SK-N-SH (cell line): ENCODE results near the gene SEC61B. TPM values are rescaled to one million over a fixed set of nuclear protein-coding genes. Genes with fewer than 3 reads are reported as not detected.

Experiments
- CTCF ChIA-PET: fragments of 300-600, 350-600 bp; formaldehyde crosslinking; extraction: SDS; loops from one replicate; lab custom pipeline; 2021; lab: Yijun Ruan, JAX
- POLR2A ChIA-PET: fragments of 350-600 bp; sonication (Branson Sonifier 250); formaldehyde crosslinking; extraction: SDS; loops from one replicate; lab custom pipeline; 2020; ENCODE audit warnings: antibody characterized with exemption, inconsistent platforms; lab: Yijun Ruan, JAX
- DNase-seq: peaks from one replicate; pipeline ENCODE4 v3.0.0; 2012
- H2AFZ ChIP-seq: fragments of 200-600 bp; sonication (generic); 2 replicates; pipeline ENCODE4 v1.8.1; 2016; ENCODE audit warnings: antibody characterized with exemption, mild to moderate bottlenecking, low read depth
- H3F3A ChIP-seq: fragments of 200-600 bp; sonication (generic); replicated peaks from 2 replicates; pipeline ENCODE3; 2016; ENCODE audit warnings: antibody characterized with exemption, mild to moderate bottlenecking; ENCODE audit not compliant: insufficient read depth
- H3K27ac ChIP-seq, 2 experiments: fragments of 200-500 bp in 1 of 2; fragments of 200-600 bp in 1 of 2; sonication (Bioruptor generic) in 1 of 2; sonication (generic), shearing (Covaris generic) in 1 of 2; 2 replicates each; pipeline versions ENCODE4 v1.5.1 to v1.6.1; 2014 to 2016; ENCODE audit warnings: low read depth in 2 of 2, inconsistent platforms in 1 of 2, low read length in 1 of 2, mild to moderate bottlenecking in 1 of 2, mixed read lengths in 1 of 2
- H3K27me3 ChIP-seq: fragments of 200-600 bp; sonication (generic), shearing (Covaris generic); 2 replicates; pipeline ENCODE4 v1.6.1; 2016; ENCODE audit warnings: mixed run types; ENCODE audit not compliant: insufficient read depth
- H3K36me3 ChIP-seq, 2 experiments: fragments of 200-500 bp in 1 of 2; fragments of 200-600 bp in 1 of 2; sonication (Bioruptor generic) in 1 of 2; sonication (generic) in 1 of 2; replicated peaks in 1 of 2; 2 replicates each; pipeline versions ENCODE3 to v1.5.1; 2014 to 2016; ENCODE audit warnings: low read length in 1 of 2, mild to moderate bottlenecking in 1 of 2; ENCODE audit not compliant: insufficient read depth in 2 of 2, control insufficient read depth in 1 of 2
- H3K4me1 ChIP-seq, 2 experiments: fragments of 200-500 bp in 1 of 2; fragments of 200-600 bp in 1 of 2; sonication (Bioruptor generic) in 1 of 2; sonication (generic), shearing (Covaris generic) in 1 of 2; 2 replicates each; pipeline versions ENCODE4 v1.5.1 to v1.6.1; 2014 to 2016; ENCODE audit warnings: low read depth in 1 of 2, low read length in 1 of 2, mixed run types in 1 of 2; ENCODE audit not compliant: insufficient read depth in 2 of 2, control insufficient read depth in 1 of 2
- H3K4me2 ChIP-seq: fragments of 200-600 bp; sonication (generic), shearing (Covaris generic); 2 replicates; pipeline ENCODE4 v1.6.1; 2017; ENCODE audit warnings: mixed run types
- H3K4me3 ChIP-seq, 2 experiments: fragments of 200-500 bp in 1 of 2; fragments of 200-600 bp in 1 of 2; sonication (Bioruptor generic) in 1 of 2; sonication (generic), shearing (Covaris generic) in 1 of 2; 2 replicates each; pipeline versions ENCODE4 v1.5.1 to v1.8.1; 2014 to 2016; ENCODE audit warnings: low read depth in 2 of 2, inconsistent platforms in 1 of 2, low read length in 1 of 2, mild to moderate bottlenecking in 1 of 2, mixed read lengths in 1 of 2, moderate library complexity in 1 of 2
- H3K79me2 ChIP-seq: fragments of 200-600 bp; sonication (generic); 2 replicates; pipeline ENCODE4 v1.8.1; 2017; ENCODE audit warnings: mild to moderate bottlenecking; ENCODE audit not compliant: insufficient read depth
- H3K9ac ChIP-seq: fragments of 200-600 bp; sonication (generic); 2 replicates; pipeline ENCODE4 v1.6.1; 2017; ENCODE audit warnings: mixed run types
- H3K9me2 ChIP-seq: fragments of 200-600 bp; sonication (generic); 2 replicates; pipeline ENCODE4 v1.6.1; 2017; ENCODE audit warnings: mixed run types
- H3K9me3 ChIP-seq: fragments of 200-600 bp; sonication (generic); 2 replicates; pipeline ENCODE4 v1.6.1; 2017; ENCODE audit warnings: mixed run types, mild to moderate bottlenecking, moderate library complexity
- H4K20me1 ChIP-seq: fragments of 200-600 bp; sonication (generic); 2 replicates; pipeline ENCODE4 v1.6.1; 2017; ENCODE audit warnings: mild to moderate bottlenecking, mixed run types; ENCODE audit not compliant: insufficient read depth
- CHD2 ChIP-seq: fragments of 150-350 bp; IDR thresholded peaks from 2 replicates; pipeline ENCODE4 v1.6.1; 2018; ENCODE audit warnings: low read length; ENCODE audit not compliant: partially characterized antibody
- CTCF ChIP-seq: fragments of 200-600 bp; sonication (generic); IDR thresholded peaks from 2 replicates; pipeline ENCODE4 v1.6.1; 2017; ENCODE audit warnings: antibody characterized with exemption, mild to moderate bottlenecking, moderate library complexity
- ELF1 ChIP-seq: IDR thresholded peaks from 2 replicates; pipeline ENCODE4 v1.4.0; 2012
- EZH2phosphoT487 ChIP-seq: fragments of 200-600 bp; sonication (generic); IDR thresholded peaks from 2 replicates; pipeline ENCODE4 v1.6.1; 2017; ENCODE audit warnings: low read depth, mixed run types, mild to moderate bottlenecking, antibody characterized with exemption, moderate library complexity, borderline replicate concordance
- FOSL2 ChIP-seq: IDR thresholded peaks from 2 replicates; pipeline ENCODE4 v1.4.0; 2012; ENCODE audit warnings: low read depth, mild to moderate bottlenecking, moderate library complexity, borderline replicate concordance
- FOXJ3 ChIP-seq: sonication (generic); formaldehyde crosslinking; IDR thresholded peaks from 2 replicates; pipeline ENCODE4 v1.5.1; 2020; ENCODE audit warnings: mild to moderate bottlenecking, missing genetic modification reagents
- FOXM1 ChIP-seq: IDR thresholded peaks from 2 replicates; pipeline ENCODE4 v1.4.0; 2012; ENCODE audit warnings: low read depth, mild to moderate bottlenecking
- GABPA ChIP-seq: IDR thresholded peaks from 2 replicates; pipeline ENCODE4 v1.4.0; 2012; ENCODE audit warnings: low read depth, mild to moderate bottlenecking
- JUND ChIP-seq: IDR thresholded peaks from 2 replicates; pipeline ENCODE4 v1.4.0; 2012
- MAX ChIP-seq: IDR thresholded peaks from 2 replicates; pipeline ENCODE4 v1.4.0; 2012; ENCODE audit warnings: low read depth
- MXI1 ChIP-seq: IDR thresholded peaks from 2 replicates; pipeline ENCODE4 v1.6.1; 2012; ENCODE audit warnings: mild to moderate bottlenecking, low read depth, low read length, improper control_type of control experiment
- RAD21 ChIP-seq: IDR thresholded peaks from 2 replicates; pipeline ENCODE4 v1.6.1; 2012; ENCODE audit warnings: mild to moderate bottlenecking, low read length
- RCOR1 ChIP-seq: fragments of 150-350 bp; IDR thresholded peaks from 2 replicates; pipeline ENCODE4 v1.6.1; 2017; ENCODE audit warnings: antibody characterized with exemption, low read length
- REST ChIP-seq: IDR thresholded peaks from 2 replicates; pipeline ENCODE4 v1.6.1; 2012; ENCODE audit warnings: mild to moderate bottlenecking, low read depth, low read length, moderate library complexity
- RFX5 ChIP-seq: IDR thresholded peaks from 2 replicates; pipeline ENCODE4 v1.6.1; 2012; ENCODE audit warnings: mild to moderate bottlenecking, improper control_type of control experiment, low read length
- SMC3 ChIP-seq: IDR thresholded peaks from 2 replicates; pipeline ENCODE4 v1.6.1; 2012; ENCODE audit warnings: low read depth, low read length, improper control_type of control experiment
- TAF1 ChIP-seq: IDR thresholded peaks from 2 replicates; pipeline ENCODE4 v1.6.1; 2012; ENCODE audit warnings: low read depth, mild to moderate bottlenecking, low read length, moderate library complexity, borderline replicate concordance
- TCF12 ChIP-seq: IDR thresholded peaks from 2 replicates; pipeline ENCODE4 v1.4.0; 2012
- TEAD4 ChIP-seq: IDR thresholded peaks from 2 replicates; pipeline ENCODE4 v1.4.0; 2012; ENCODE audit warnings: mild to moderate bottlenecking, borderline replicate concordance; ENCODE audit not compliant: insufficient read depth
- USF1 ChIP-seq: IDR thresholded peaks from 2 replicates; pipeline ENCODE4 v1.4.0; 2012; ENCODE audit warnings: low read depth, borderline replicate concordance
- WGBS: methylation state at CpG from one replicate; pipeline ENCODE4 v1.1.6; 2017; ENCODE audit warnings: low lambda C conversion rate; 5-methylcytosine and 5-hydroxymethylcytosine counted together
- polyA plus RNA-seq, 3 experiments: library from polyadenylated mRNA; depleted of rRNA; stranded (reverse); fragments of >200 nt; gene quantifications; 2 replicates each; pipeline ENCODE4 v1.2.3, GENCODE V29; 2012
- TF ChIP-seq, protein P1 (sequence below): fragments of 150-350 bp; IDR thresholded peaks from 2 replicates; pipeline ENCODE4 v1.6.1; 2017; ENCODE audit warnings: antibody characterized with exemption, low read length, low read depth, borderline replicate concordance
- TF ChIP-seq, protein P2 (sequence below): fragments of 150-350 bp; IDR thresholded peaks from 2 replicates; pipeline ENCODE4 v1.6.1; 2016; ENCODE audit warnings: mild to moderate bottlenecking, low read depth, low read length

Gene SEC61B
- polyA plus RNA-seq, 1 of the 3 experiments (the other 2 are of a cell fraction) = 174 TPM

GRCh38 chr9:99222416-99223270, 561 bp downstream of the SEC61B start:
- peaks cover 93% of the 10 kb centered on the region for H3K79me2 ChIP-seq
- H3K4me3 ChIP-seq = peak overlapping the region; percentile 91 to 99
- no peaks in the 10 kb centered on the region for H3K9me2 ChIP-seq
- H3K9me3 ChIP-seq = no peaks in the 10 kb centered on the region
- H3K4me1 ChIP-seq = peaks cover 11 to 12% of the 10 kb centered on the region in 2 experiments
- CTCF ChIA-PET = interaction anchor here (1.0 to 3.5 kb wide), 4 partner anchors 10 to 59 kb away, joined by 3 to 33 read pairs (median 17); no protein-coding TSS in a partner anchor
- POLR2A ChIA-PET = interaction anchor here (0.6 to 1.2 kb wide), 5 partner anchors 9 to 599 kb away, joined by 3 to 5 read pairs (median 4); partner anchors contain the start of gene NR4A3
- peak overlapping the region; percentile 97 to 99 for H3K27ac ChIP-seq
- H3K36me3 ChIP-seq = peaks cover 39 to 40% of the 10 kb centered on the region in 2 experiments
- no peak for TF ChIP-seq FOXM1
- TF ChIP-seq, protein P1, sequence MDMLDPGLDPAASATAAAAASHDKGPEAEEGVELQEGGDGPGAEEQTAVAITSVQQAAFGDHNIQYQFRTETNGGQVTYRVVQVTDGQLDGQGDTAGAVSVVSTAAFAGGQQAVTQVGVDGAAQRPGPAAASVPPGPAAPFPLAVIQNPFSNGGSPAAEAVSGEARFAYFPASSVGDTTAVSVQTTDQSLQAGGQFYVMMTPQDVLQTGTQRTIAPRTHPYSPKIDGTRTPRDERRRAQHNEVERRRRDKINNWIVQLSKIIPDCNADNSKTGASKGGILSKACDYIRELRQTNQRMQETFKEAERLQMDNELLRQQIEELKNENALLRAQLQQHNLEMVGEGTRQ = no peak
- no peak for TF ChIP-seq USF1
- TF ChIP-seq GABPA = no peak
- no peak for TF ChIP-seq JUND
- TF ChIP-seq, protein P2, sequence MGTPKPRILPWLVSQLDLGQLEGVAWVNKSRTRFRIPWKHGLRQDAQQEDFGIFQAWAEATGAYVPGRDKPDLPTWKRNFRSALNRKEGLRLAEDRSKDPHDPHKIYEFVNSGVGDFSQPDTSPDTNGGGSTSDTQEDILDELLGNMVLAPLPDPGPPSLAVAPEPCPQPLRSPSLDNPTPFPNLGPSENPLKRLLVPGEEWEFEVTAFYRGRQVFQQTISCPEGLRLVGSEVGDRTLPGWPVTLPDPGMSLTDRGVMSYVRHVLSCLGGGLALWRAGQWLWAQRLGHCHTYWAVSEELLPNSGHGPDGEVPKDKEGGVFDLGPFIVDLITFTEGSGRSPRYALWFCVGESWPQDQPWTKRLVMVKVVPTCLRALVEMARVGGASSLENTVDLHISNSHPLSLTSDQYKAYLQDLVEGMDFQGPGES = no peak
- no peak for TF ChIP-seq FOSL2
- TF ChIP-seq TEAD4 = no peak
- 0 out of 2 replicates have a peak, but pooled peaks have one; percentile 10 for TF ChIP-seq MXI1
- no peak for TF ChIP-seq CHD2
- TF ChIP-seq RCOR1 = no peak
- no peak for TF ChIP-seq MAX
- TF ChIP-seq CTCF = peak; percentile 19; the same call in 1 of the 2 replicates
- TF ChIP-seq EZH2phosphoT487 = no peak
- no peak for TF ChIP-seq FOXJ3 (CRISPR knock-in tag)
- no peak for TF ChIP-seq RFX5
- TF ChIP-seq TAF1 = no peak
- no peak for TF ChIP-seq ELF1
- TF ChIP-seq REST = no peak
- no peak for TF ChIP-seq TCF12
- TF ChIP-seq RAD21 = 0 out of 2 replicates have a peak, but pooled peaks have one; percentile 2
- no peak for TF ChIP-seq SMC3
- peaks cover 44% of the 10 kb centered on the region for H4K20me1 ChIP-seq
- peak overlapping the region; percentile 98 for H3K9ac ChIP-seq
- no peaks in the 10 kb centered on the region for H3K27me3 ChIP-seq
- H3F3A ChIP-seq = peaks cover 8% of the 10 kb centered on the region
- H3K4me2 ChIP-seq = peak overlapping the region; percentile 89
- DNase-seq = no peak
- WGBS = 17% methylated on average over 14 of the region's 30 CpGs
- peak overlapping the region; percentile 29 for H2AFZ ChIP-seq
